ENCODE measurements around the gene RORC. TPM values are rescaled to one million over a fixed set of nuclear protein-coding genes. Genes with fewer than 3 reads are reported as not detected.

Gene RORC
- total RNA-seq, 1 experiment from 2014 or later, result not detected

DNA sequence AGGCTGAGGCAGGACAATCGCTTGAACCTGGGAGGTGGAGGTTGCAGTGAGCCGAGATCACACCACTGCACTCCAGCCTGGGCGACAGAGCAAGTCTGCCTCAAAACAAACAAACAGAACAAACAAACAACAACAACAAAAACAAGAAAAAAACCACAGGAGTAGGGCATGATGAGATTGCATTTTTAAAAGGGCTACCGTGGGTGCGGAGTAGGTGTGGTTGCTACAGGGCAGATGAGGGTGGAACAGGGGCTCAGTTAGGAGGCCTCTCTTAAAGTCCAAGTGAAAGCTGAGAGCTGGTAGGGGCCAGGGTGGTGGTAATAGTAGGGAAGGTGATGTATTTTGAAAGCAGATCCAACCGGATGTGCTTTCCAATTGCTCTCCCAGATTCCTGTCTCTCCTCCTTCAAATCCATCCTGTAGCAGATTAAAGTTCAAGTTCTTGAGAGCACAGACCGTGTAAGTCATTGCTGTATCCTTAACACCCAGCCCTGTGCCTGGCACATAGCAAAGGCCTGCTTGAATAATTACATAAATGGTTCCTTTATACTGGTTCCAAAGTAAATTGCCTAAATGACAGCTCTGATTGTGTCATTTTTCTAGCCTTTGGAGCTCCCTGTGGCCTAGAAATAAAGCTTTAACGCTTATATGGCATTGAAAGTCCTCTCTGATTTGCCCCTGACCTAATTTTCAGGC is 22.2 kb downstream of the RORC start:
- Histone ChIP-seq H3K9me2 (replicated peaks; ENCODE audit: insufficient read depth, low read length) (no peaks in the 10 kb centered on the region), H3K27me3 (ENCODE audit: low read length) (no peaks in the 10 kb centered on the region), H3K4me2 (ENCODE audit: low read depth, low read length, poor library complexity, severe bottlenecking) (no peak overlapping the region), H3K9me3 (ENCODE audit: low read length) (no peaks in the 10 kb centered on the region), H3K36me3 (ENCODE audit: insufficient read depth, low read length) (no peaks in the 10 kb centered on the region), H3K9ac (ENCODE audit: low read length) (no peak overlapping the region), H3K79me2 (ENCODE audit: low read length) (no peaks in the 10 kb centered on the region), H4K20me1 (ENCODE audit: insufficient read depth, low read depth, low read length) (no peaks in the 10 kb centered on the region), H3K4me3 (ENCODE audit: low read length) (no peak overlapping the region), H2AFZ (ENCODE audit: low read length) (no peak overlapping the region), H3K27ac (ENCODE audit: low read length) (no peak overlapping the region), H3K4me1 (ENCODE audit: low read length) (peaks cover 8% of the 10 kb centered on the region)
- DNase-seq, result no peak

DNA sequence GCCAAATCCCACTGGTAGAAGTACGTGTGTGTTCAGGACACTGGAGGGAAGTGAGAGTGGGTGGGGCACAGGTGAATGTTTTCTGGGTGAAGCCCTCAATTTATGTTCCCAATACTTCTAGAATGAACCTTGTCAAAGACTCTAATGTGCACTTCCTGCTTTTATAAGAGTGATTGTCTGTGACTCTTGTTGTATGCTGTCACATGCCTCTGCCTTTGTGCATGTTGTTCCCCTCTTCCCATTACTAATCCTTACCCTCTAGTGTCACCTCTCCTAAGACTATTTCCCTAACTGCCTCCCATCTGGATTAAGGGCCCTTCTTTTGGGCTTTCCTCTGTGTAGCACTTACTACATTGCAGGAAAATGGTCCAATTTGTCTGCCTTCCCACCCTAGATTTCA is 23.8 kb downstream of the RORC start:
- Histone ChIP-seq H3K4me2 (ENCODE audit: low read depth, low read length, poor library complexity, severe bottlenecking) (no peak overlapping the region), H3K27ac (ENCODE audit: low read length) (no peak overlapping the region)
- no peak for DNase-seq

DNA sequence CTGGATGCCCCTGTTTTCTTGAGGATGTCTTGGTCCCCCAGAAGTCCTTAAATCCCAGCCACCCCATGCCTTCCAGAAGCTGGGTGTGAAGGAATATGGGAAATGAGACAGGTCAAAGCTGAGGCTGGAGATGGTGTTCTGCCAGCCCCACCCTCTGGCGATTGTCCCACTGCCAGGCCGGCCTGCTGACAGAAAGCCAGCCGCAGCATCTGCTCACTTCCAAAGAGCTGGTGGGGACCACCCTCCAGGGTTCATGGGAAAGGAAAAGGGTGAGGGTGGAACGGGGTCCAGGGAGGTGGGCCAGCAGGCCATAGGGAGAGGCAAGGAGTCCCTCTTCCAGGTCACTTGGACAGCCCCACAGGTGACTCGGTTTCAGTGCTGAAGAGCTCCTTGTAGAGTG is 24.5 kb downstream of the RORC start:
- H3K9me2 ChIP-seq (replicated peaks; ENCODE audit: insufficient read depth, low read length), result no peaks in the 10 kb centered on the region
- no peaks in the 10 kb centered on the region for H3K27me3 ChIP-seq (ENCODE audit: low read length)
- no peak overlapping the region for H3K27ac ChIP-seq (ENCODE audit: low read length)
- H3K36me3 ChIP-seq (ENCODE audit: insufficient read depth, low read length), result no peaks in the 10 kb centered on the region
- DNase-seq, result no peak
- no peaks in the 10 kb centered on the region for H3K79me2 ChIP-seq (ENCODE audit: low read length)
- peaks cover 11% of the 10 kb centered on the region for H3K4me1 ChIP-seq (ENCODE audit: low read length)
- no peaks in the 10 kb centered on the region for H3K9me3 ChIP-seq (ENCODE audit: low read length)
- no peak overlapping the region for H3K9ac ChIP-seq (ENCODE audit: low read length)
- no peak overlapping the region for H2AFZ ChIP-seq (ENCODE audit: low read length)
- H4K20me1 ChIP-seq (ENCODE audit: insufficient read depth, low read depth, low read length), result no peaks in the 10 kb centered on the region
- no peak overlapping the region for H3K4me3 ChIP-seq (ENCODE audit: low read length)
- no peak overlapping the region for H3K4me2 ChIP-seq (ENCODE audit: low read depth, low read length, poor library complexity, severe bottlenecking)

More for the DNA sequence above, 23.8 kb downstream of the RORC start:
- Histone ChIP-seq H3K9ac (ENCODE audit: low read length) (no peak overlapping the region), H3K9me3 (ENCODE audit: low read length) (no peaks in the 10 kb centered on the region), H3K4me3 (ENCODE audit: low read length) (no peak overlapping the region), H3K79me2 (ENCODE audit: low read length) (no peaks in the 10 kb centered on the region), H4K20me1 (ENCODE audit: insufficient read depth, low read depth, low read length) (no peaks in the 10 kb centered on the region), H2AFZ (ENCODE audit: low read length) (no peak overlapping the region), H3K4me1 (ENCODE audit: low read length) (peaks cover 11% of the 10 kb centered on the region), H3K9me2 (replicated peaks; ENCODE audit: insufficient read depth, low read length) (no peaks in the 10 kb centered on the region), H3K27me3 (ENCODE audit: low read length) (no peaks in the 10 kb centered on the region), H3K36me3 (ENCODE audit: insufficient read depth, low read length) (no peaks in the 10 kb centered on the region)

DNA sequence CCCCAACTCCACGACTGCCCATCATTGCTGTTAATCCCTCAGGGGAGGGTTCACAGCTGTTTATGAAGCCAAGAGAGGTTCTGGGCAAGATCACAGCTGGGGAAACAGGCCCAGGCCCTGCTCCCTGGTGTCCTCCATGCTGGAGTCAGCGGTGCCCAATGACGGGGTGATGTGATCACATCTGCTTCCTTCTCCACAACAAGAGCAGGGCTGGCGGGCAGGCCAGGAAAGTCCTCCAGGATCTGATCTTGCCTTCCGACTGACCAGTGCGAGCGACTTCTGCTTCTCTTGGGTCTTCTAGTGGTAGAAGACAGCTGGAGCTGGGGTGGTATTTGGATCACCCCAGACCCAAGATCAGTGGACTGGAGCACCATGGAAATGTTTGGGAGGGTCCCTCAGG is 25.4 kb downstream of the RORC start:
- H3K27ac ChIP-seq (ENCODE audit: low read length), result no peak overlapping the region
- no peaks in the 10 kb centered on the region for H3K27me3 ChIP-seq (ENCODE audit: low read length)
- peaks cover 11% of the 10 kb centered on the region for H3K4me1 ChIP-seq (ENCODE audit: low read length)
- no peaks in the 10 kb centered on the region for H4K20me1 ChIP-seq (ENCODE audit: insufficient read depth, low read depth, low read length)
- no peak overlapping the region for H3K9ac ChIP-seq (ENCODE audit: low read length)
- H3K79me2 ChIP-seq (ENCODE audit: low read length), result no peaks in the 10 kb centered on the region
- H3K9me3 ChIP-seq (ENCODE audit: low read length), result no peaks in the 10 kb centered on the region
- no peaks in the 10 kb centered on the region for H3K36me3 ChIP-seq (ENCODE audit: insufficient read depth, low read length)
- H3K4me2 ChIP-seq (ENCODE audit: low read depth, low read length, poor library complexity, severe bottlenecking), result no peak overlapping the region
- no peaks in the 10 kb centered on the region for H3K9me2 ChIP-seq (replicated peaks; ENCODE audit: insufficient read depth, low read length)
- no peak overlapping the region for H2AFZ ChIP-seq (ENCODE audit: low read length)
- no peak for DNase-seq
- no peak overlapping the region for H3K4me3 ChIP-seq (ENCODE audit: low read length)

DNA sequence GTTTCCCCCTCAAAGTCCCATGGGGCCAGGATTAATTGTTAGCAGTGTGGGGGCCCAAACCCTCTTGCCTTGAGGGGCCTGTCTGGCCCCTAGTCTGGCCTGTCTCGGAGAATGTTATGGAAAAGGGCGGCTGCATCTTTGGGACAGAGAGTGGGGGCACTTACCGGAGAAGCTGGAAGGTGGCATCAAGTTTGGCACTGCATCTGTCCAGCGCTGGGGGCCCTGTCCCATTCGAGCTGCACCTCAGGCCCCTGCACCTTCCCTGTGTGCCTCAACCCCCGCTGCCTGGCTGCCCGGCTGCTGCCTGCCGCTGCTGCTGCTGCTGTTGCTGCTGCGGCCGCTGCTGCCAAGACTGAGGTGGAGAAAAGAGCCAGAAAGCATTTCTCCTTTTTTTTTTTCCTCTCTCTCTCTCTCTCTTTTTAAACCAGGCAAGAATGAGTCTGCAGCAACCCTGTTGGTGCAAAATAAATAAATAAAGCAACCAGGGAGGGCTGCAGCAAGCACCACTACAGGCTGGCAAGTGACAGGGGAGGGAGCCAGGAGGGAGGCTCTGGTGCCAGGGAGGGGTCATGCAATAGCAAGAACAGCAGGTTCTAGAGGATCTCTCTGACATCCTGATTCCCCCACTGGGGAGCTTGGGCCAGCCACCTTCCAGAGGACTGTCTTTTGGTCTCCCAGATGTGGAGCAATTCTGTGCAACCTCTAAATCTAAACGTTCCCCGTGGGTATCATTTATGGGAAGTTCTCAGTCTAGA is 26.4 kb downstream of the RORC start, which contains the start of gene LINGO4:
TSS of gene LINGO4 (minus strand) at position 354 of the 755 bp plus-strand sequence. CDS start 2,715 bp downstream, outside the sequence.
- Histone ChIP-seq H2AFZ (ENCODE audit: low read length) (no peak within 1 kb of the TSS), H3K27me3 (ENCODE audit: low read length) (no peaks in the 10 kb centered on the region)

DNA sequence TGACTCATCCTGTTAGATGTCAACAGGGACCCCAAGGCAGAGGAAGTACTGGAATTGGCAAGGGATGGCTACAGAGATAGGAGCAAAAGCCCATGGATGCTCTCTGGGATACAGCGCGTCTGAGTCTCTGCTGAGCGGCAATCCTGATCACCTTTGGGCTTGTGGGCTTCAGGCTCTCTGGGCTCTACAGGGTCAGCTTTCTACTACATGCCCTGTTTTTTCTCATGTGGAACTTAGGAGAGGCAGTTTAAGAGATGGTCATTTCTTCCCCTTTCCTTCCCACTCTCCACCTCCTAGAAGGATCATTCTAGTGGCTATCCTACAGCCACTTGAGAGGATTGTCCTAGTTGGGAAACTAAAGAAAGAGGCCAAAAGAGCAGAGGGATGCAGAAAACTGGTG is 27.7 kb downstream of the RORC start:
- Histone ChIP-seq H3K9me3 (ENCODE audit: low read length) (no peaks in the 10 kb centered on the region), H2AFZ (ENCODE audit: low read length) (no peak overlapping the region), H3K27me3 (ENCODE audit: low read length) (no peaks in the 10 kb centered on the region), H3K4me3 (ENCODE audit: low read length) (no peak overlapping the region), H3K36me3 (ENCODE audit: insufficient read depth, low read length) (no peaks in the 10 kb centered on the region), H3K4me2 (ENCODE audit: low read depth, low read length, poor library complexity, severe bottlenecking) (no peak overlapping the region), H3K4me1 (ENCODE audit: low read length) (peaks cover 11% of the 10 kb centered on the region), H3K9me2 (replicated peaks; ENCODE audit: insufficient read depth, low read length) (no peaks in the 10 kb centered on the region), H3K27ac (ENCODE audit: low read length) (no peak overlapping the region), H3K9ac (ENCODE audit: low read length) (no peak overlapping the region), H4K20me1 (ENCODE audit: insufficient read depth, low read depth, low read length) (no peaks in the 10 kb centered on the region), H3K79me2 (ENCODE audit: low read length) (no peaks in the 10 kb centered on the region)
- DNase-seq, result no peak

More for the DNA sequence above, 26.4 kb downstream of the RORC start, which contains the start of gene LINGO4:
- Histone ChIP-seq H3K9me3 (ENCODE audit: low read length) (no peaks in the 10 kb centered on the region), H3K79me2 (ENCODE audit: low read length) (no peaks in the 10 kb centered on the region), H3K27ac (ENCODE audit: low read length) (no peak within 1 kb of the TSS), H3K9me2 (replicated peaks; ENCODE audit: insufficient read depth, low read length) (no peaks in the 10 kb centered on the region), H3K4me1 (ENCODE audit: low read length) (peaks cover 11% of the 10 kb centered on the region), H3K9ac (ENCODE audit: low read length) (no peak within 1 kb of the TSS), H3K4me3 (ENCODE audit: low read length) (no peak within 1 kb of the TSS), H3K4me2 (ENCODE audit: low read depth, low read length, poor library complexity, severe bottlenecking) (no peak within 1 kb of the TSS), H4K20me1 (ENCODE audit: insufficient read depth, low read depth, low read length) (no peaks in the 10 kb centered on the region), H3K36me3 (ENCODE audit: insufficient read depth, low read length) (no peaks in the 10 kb centered on the region)
- DNase-seq, result no peak

- Histone ChIP-seq H2AFZ (ENCODE audit: low read length) (no peak overlapping the region), H3K9me2 (replicated peaks; ENCODE audit: insufficient read depth, low read length) (no peaks in the 10 kb centered on the region), H3K27me3 (ENCODE audit: low read length) (no peaks in the 10 kb centered on the region), H3K4me3 (ENCODE audit: low read length) (no peak overlapping the region), H3K36me3 (ENCODE audit: insufficient read depth, low read length) (no peaks in the 10 kb centered on the region), H3K9me3 (ENCODE audit: low read length) (no peaks in the 10 kb centered on the region), H4K20me1 (ENCODE audit: insufficient read depth, low read depth, low read length) (no peaks in the 10 kb centered on the region), H3K4me1 (ENCODE audit: low read length) (peaks cover 11% of the 10 kb centered on the region), H3K79me2 (ENCODE audit: low read length) (no peaks in the 10 kb centered on the region), H3K4me2 (ENCODE audit: low read depth, low read length, poor library complexity, severe bottlenecking) (no peak overlapping the region), H3K9ac (ENCODE audit: low read length) (no peak overlapping the region), H3K27ac (ENCODE audit: low read length) (no peak overlapping the region)
- no peak for DNase-seq
These were observed 28.4 kb downstream of the RORC start for GRCh38 chr1:151803164-151803563.

DNA sequence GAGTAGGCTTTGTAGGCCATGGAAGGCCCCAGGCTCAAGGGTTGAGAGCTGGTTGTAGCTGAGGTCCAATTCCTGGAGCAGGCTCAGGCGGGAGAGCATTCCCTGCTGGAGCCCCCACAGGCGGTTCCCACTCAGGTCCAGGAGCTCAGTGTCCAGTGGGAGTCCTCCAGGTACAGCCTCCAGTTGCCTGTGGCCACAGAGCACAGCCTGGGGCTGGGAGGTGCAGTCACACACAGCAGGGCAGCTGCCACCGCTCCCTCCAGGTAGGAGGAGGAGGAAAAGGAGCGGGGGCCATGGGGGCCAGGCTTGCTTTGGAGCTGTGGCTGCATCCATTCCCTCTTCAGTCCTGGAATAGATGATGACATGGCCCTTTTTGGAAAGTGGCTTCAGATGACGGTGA is 29.2 kb downstream of the RORC start:
- Histone ChIP-seq H3K36me3 (ENCODE audit: insufficient read depth, low read length) (no peaks in the 10 kb centered on the region), H3K9ac (ENCODE audit: low read length) (no peak overlapping the region), H3K27me3 (ENCODE audit: low read length) (no peaks in the 10 kb centered on the region), H3K4me3 (ENCODE audit: low read length) (no peak overlapping the region), H3K9me3 (ENCODE audit: low read length) (no peaks in the 10 kb centered on the region), H2AFZ (ENCODE audit: low read length) (no peak overlapping the region), H3K27ac (ENCODE audit: low read length) (no peak overlapping the region), H3K79me2 (ENCODE audit: low read length) (no peaks in the 10 kb centered on the region), H3K4me1 (ENCODE audit: low read length) (peaks cover 11% of the 10 kb centered on the region), H4K20me1 (ENCODE audit: insufficient read depth, low read depth, low read length) (no peaks in the 10 kb centered on the region), H3K4me2 (ENCODE audit: low read depth, low read length, poor library complexity, severe bottlenecking) (no peak overlapping the region), H3K9me2 (replicated peaks; ENCODE audit: insufficient read depth, low read length) (no peaks in the 10 kb centered on the region)
- DNase-seq, result no peak
